Lower leg skin (tissue), 3 donors: ENCODE results near the gene PDXDC1.
"Not testable (repeated sequence)": the region's sequence is repeated elsewhere in the genome, so short reads cannot be mapped to it uniquely, and the experiment has no call there.

Experiments
- POLR2A ChIP-seq, 2 donors: fragments of 450-650 bp; IDR thresholded peaks; one replicate each; pipeline ENCODE4 v1.6.1; 2016 to 2017; ENCODE audit warnings: antibody characterized with exemption in 2 of 2, mild to moderate bottlenecking in 1 of 2, moderate library complexity in 1 of 2
- TF ChIP-seq, protein P1 (sequence below), 3 donors: fragments of 450-650 bp; IDR thresholded peaks; one replicate each; pipeline ENCODE4 v1.5.1; 2016; ENCODE audit warnings: antibody characterized with exemption in 3 of 3, mild to moderate bottlenecking in 3 of 3, moderate library complexity in 2 of 3

DNA sequence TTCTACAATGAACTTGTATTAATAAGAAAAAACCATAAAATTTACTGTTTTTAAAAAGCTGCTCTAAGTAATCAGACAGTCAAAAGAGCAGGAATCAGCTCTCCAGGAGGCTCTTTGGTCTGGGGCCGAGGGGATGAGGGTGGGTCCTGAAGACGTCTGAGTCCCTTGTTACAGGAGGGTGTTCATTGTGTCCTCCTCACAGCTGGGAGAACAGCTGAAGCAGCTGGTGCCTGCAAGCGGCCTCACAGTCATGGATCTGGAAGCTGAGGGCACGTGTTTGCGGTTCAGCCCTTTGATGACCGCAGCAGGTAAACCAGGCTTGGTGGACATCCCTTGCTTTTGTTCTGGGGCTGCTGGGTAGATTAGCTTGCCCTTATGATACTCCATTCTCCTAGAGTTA, 54.9 kb downstream of the PDXDC1 start:
- TF ChIP-seq, protein P1, sequence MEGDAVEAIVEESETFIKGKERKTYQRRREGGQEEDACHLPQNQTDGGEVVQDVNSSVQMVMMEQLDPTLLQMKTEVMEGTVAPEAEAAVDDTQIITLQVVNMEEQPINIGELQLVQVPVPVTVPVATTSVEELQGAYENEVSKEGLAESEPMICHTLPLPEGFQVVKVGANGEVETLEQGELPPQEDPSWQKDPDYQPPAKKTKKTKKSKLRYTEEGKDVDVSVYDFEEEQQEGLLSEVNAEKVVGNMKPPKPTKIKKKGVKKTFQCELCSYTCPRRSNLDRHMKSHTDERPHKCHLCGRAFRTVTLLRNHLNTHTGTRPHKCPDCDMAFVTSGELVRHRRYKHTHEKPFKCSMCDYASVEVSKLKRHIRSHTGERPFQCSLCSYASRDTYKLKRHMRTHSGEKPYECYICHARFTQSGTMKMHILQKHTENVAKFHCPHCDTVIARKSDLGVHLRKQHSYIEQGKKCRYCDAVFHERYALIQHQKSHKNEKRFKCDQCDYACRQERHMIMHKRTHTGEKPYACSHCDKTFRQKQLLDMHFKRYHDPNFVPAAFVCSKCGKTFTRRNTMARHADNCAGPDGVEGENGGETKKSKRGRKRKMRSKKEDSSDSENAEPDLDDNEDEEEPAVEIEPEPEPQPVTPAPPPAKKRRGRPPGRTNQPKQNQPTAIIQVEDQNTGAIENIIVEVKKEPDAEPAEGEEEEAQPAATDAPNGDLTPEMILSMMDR (IDR thresholded peaks at IDR 0.05): not testable (repeated sequence)
- TF ChIP-seq POLR2A (IDR thresholded peaks at IDR 0.05): not testable (repeated sequence)
